Measurements from ENCODE around the gene MND1.
"Not testable (repeated sequence)": the region's sequence is repeated elsewhere in the genome, so short reads cannot be mapped to it uniquely, and the experiment has no call there.

Gene MND1

GRCh38 chr4:153451911-153452657, 107.6 kb downstream of the MND1 start:
- in situ Hi-C loops (cut with MboI; ENCODE audit: low pct_unique_long_range_greater_than_20kb, low sequenced_read_pairs, unreplicated experiment) = no loop called here
- no peak for TF ChIP-seq CTCF (IDR thresholded peaks at IDR 0.05; ENCODE audit: extremely low read depth, insufficient read depth, missing control alignments)
- DNase-seq (ENCODE audit: low spot score) = no peak

- in situ Hi-C loops (cut with MboI; ENCODE audit: low pct_unique_long_range_greater_than_20kb, low sequenced_read_pairs, unreplicated experiment) = no loop called here
- TF ChIP-seq CTCF (IDR thresholded peaks at IDR 0.05; ENCODE audit: extremely low read depth, insufficient read depth, missing control alignments) = no peak
- DNase-seq (ENCODE audit: low spot score) = no peak
These were observed 108.3 kb downstream of the MND1 start for GRCh38 chr4:153452658-153453378.

GRCh38 chr4:153453402-153453801, 108.9 kb downstream of the MND1 start:
- TF ChIP-seq CTCF (IDR thresholded peaks at IDR 0.05; ENCODE audit: extremely low read depth, insufficient read depth, missing control alignments) = no peak
- no peak for DNase-seq (ENCODE audit: low spot score)
- in situ Hi-C loops (cut with MboI; ENCODE audit: low pct_unique_long_range_greater_than_20kb, low sequenced_read_pairs, unreplicated experiment) = no loop called here

GRCh38 chr4:153458969-153459368, 114.5 kb downstream of the MND1 start:
- no peak for TF ChIP-seq CTCF (IDR thresholded peaks at IDR 0.05; ENCODE audit: extremely low read depth, insufficient read depth, missing control alignments)
- no peak for DNase-seq (ENCODE audit: low spot score)
- in situ Hi-C loops (cut with MboI; ENCODE audit: low pct_unique_long_range_greater_than_20kb, low sequenced_read_pairs, unreplicated experiment) = no loop called here

GRCh38 chr4:153461549-153461948, 117.1 kb downstream of the MND1 start:
- DNase-seq (ENCODE audit: low spot score); in situ Hi-C loops (cut with MboI; ENCODE audit: low pct_unique_long_range_greater_than_20kb, low sequenced_read_pairs, unreplicated experiment): not testable (repeated sequence)

GRCh38 chr4:153464068-153464467, 119.6 kb downstream of the MND1 start:
- DNase-seq (ENCODE audit: low spot score) = no peak
- in situ Hi-C loops (cut with MboI; ENCODE audit: low pct_unique_long_range_greater_than_20kb, low sequenced_read_pairs, unreplicated experiment) = no loop called here
- no peak for TF ChIP-seq CTCF (IDR thresholded peaks at IDR 0.05; ENCODE audit: extremely low read depth, insufficient read depth, missing control alignments)

Data from GM13977 (cell line).